GM18505 (cell line): ENCODE results near the gene DPP7.
"Not testable (repeated sequence)": the region's sequence is repeated elsewhere in the genome, so short reads cannot be mapped to it uniquely, and the experiment has no call there.

Experiments used
- ATAC-seq: cut with Tn5 transposase; IDR thresholded peaks from one replicate; pipeline ENCODE4 v1.9.1; 2021; ENCODE audit not compliant: unreplicated experiment
- POLR2A ChIP-seq: IDR thresholded peaks from 4 replicates; pipeline ENCODE4 v1.6.1; 2011; ENCODE audit warnings: borderline replicate concordance; ENCODE audit not compliant: insufficient read depth, insufficient read length; ENCODE audit errors: extremely low read depth

Gene DPP7

DNA sequence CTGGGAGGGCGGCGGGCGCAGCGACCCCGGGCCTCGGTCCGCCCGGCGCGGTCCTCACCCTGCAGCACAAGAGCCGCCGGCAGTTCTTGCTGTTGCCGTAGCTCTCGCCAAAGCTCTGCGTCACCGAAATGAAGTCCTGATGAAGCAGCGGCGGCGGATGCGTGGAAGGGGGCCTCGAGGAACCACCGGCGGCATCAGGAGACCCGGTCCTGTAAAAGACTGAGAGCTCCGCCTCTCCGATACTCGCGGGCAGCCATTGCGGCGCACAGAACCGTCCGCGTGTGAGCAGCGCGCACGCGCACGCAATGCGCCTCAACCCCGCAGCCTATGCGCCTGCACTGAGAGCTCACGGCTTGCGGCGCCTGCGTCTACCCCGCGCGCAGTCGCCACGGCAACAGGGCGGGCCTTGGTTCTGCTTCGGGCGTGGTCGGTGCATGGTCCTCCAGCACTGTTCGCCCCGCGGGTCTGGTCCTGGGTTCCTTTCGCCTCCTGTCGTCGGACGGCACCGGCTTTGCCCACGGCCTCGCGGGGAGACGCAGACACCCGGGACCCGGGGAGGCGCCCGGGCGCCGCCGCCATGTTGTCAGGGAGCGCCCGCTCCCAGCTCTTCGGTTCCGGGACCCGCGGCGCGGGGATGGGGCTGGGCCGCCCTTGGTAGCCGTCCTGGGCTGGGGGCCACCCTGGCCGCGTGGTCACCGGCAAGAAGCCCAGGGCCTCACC, 15.1 kb upstream of the DPP7 start:
- peak; percentile 81 for ATAC-seq
- peak; percentile 85 for TF ChIP-seq POLR2A

DNA sequence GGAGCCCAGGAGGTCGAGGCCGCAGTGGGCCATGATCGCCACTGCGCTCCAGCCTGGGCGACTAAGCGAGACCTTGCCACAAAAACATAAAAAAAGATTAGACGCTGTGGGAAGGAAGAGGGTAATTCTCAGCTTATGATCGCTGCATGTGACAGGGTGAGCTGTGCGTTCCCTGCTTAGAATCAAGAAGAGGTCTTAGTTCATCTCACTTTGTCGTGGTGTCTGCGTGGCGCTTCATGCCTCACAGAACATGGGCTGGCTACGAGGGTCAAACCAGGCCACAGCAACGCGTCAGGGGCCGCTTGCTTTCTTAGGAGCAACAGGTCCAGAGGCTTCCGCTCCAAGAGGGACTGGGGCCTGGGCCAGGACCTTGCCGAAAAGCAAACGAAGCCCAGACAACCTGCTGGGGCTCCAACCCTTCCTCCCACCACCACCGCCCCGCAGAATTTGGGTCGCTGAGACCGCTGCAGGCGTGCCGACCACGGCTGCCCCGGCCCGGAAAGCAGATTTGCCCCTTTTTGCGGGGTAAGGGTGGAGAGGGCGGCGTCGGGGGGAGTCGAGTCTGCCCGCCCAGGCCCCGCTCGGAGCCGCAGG, 14.4 kb upstream of the DPP7 start:
- no peak for TF ChIP-seq POLR2A
- ATAC-seq, result peak; percentile 21

DNA sequence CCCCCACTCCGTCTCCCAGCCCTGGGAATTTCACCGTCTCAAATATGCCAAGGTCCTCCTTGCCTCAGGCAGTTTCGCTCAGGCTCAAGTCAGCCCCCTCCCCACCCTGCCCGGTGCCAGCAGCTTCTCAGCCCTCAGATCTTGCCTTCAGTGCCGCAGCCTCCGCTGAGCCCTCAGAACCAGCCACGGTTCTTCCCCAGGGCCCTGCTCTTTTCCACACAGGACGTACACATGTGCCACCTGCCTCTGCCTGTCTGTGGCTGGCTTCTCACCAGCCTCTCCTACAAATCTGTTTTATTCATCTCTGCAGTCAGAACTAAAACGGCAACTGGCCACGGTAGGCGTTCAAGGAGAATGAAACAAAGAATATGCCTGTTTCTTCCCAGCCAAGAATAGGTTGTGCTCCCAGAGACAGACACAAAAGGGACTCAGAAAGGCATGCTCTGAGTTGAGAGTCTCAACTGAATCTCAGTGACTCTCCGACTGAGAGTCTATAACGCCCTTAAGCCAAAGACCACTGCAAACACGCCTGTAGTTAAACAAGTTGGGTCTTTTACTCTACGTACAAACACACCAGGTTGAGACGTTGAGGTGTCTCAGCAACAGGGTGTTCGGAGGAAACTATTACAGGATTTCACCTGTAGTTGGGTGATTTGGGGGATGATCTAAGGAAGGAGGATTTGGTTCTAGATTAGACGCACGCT, 13.8 kb upstream of the DPP7 start:
- TF ChIP-seq POLR2A, result no peak

DNA sequence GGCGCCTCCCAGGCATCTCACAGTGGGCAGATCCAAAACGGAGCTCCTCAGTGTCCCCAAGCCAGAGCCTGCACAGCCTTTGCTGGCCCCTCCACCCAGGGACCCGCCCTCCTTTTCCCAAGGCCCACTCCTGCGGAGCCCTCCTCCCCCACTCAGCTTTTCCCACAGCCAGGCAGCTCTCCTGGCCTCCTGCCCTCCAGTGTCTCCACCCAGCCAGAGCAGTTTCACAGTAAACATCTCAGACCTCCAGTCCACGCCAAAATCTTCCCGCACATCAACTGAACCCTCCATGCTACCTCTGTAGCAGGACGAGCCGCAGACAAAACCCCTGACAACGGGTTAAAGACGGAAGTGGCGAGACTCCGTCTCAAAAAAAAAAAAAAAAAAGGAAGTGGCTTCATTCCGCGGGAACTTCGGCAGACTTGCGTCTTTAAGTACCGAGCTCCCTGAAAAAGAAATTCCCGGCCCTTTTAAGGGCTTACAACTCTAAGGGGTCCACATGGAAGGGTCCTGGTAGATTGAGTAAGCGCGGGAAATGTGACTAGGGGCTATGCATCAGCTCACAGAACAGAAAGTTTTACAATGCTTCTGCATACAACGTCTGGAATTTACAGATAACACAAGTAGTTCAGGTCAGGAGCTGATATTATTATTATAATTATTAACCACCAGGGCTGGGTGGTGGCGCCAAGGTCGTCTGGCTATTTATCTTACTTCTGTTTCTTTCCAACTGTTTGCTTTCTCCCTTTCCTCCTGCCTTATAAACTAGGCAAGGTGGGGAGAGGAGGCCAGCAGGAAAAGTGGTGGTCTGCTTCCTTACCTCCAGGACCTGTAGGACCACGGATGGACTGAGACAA, 13.0 kb upstream of the DPP7 start:
- no peak for TF ChIP-seq POLR2A
- ATAC-seq, result no peak

More for the DNA sequence above, 13.8 kb upstream of the DPP7 start:
- ATAC-seq, result no peak

DNA sequence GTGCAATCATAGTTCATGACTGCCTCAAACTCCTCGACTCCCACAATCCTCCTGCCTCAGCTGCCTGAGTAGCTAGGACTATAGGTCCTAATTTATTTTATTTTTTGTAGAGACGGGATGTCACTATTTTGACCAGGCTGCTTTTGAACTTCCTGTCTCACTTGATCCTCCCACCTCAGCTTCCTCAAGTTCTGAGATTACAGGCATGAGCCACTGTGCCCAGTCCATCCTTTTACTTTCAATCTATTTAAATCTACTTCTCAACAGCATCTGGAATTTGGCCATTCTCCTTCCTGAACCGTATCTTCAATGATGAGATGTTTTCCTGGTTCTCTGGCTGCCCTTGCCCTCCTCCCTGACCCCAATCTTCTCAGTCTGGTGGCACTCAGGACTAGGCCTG, 12.3 kb upstream of the DPP7 start:
- ATAC-seq, result no peak
- TF ChIP-seq POLR2A, result no peak

DNA sequence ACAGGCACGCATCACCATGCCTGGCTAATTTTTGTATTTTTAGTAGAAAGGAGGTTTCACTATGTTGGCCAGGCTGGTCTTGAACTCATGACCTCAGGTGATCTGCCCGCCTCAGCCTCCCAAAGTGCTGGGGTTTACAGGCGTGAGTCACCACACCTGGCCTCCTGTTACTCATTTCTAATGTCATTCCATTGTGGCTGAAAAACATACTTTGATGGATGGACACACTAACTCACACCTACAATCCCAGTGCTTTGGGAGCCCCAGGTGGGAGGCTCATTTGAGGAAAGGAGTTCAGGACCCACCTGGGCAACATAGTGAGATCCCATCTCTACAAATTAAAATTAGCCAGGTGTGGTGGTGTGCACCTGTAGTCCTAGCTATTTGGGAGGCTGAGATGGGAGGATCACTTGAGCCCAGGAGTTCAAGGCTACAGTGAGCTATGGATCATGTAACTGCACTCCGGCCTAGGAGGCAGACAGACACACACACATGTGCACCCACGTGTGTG, 9.5 kb upstream of the DPP7 start:
- not testable (repeated sequence) for ATAC-seq

DNA sequence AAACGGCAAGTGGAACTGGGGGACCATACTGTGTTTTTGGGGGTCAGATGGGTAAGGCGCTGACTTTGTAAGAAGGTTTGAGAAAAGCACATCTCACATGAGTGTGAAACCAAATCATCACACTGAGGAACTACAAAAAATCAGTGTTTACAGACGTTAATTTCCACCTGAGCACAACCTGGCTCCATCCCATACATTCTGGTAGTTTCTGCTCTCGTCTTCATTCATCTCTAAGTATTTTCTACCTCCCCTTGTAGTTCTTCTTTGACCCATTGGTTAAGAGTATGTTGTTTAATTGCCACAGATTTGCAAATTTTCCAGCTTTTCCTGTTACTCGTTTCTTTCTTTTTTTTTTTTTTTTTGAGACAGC, 8.9 kb upstream of the DPP7 start:
- no peak for ATAC-seq
- TF ChIP-seq POLR2A, result no peak

DNA sequence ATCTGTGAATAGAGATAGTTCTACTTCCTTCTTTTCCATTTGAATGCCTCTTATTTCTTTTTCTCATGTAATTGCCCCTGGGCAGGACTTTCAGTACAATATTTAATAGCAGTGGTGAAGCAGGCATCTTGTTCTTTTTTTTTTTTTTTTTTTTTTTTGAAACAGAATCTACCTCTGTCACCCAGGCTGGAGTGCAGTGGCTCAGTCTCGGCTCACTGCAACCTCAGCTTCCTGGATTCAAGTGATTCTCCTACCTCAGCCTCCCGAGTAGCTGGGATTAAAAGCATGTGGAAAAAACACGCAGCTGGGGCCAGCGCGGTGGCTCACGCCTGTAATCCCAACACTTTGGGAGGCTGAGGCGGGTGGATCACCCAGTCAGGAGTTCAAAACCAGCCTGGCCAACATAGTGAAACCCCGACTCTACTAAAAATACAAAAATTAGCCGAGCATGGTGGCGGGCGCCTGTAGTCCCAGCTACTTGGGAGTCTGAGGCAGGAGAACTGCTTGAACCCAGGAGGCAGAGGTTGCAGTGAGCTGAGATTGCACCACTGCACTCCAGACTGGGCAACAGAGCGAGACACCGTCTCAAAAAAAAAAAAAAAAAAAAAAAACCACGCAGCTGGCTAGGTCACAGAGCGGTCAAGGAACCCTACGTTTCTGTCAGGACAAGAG, 8.4 kb upstream of the DPP7 start:
- not testable (repeated sequence) for ATAC-seq

DNA sequence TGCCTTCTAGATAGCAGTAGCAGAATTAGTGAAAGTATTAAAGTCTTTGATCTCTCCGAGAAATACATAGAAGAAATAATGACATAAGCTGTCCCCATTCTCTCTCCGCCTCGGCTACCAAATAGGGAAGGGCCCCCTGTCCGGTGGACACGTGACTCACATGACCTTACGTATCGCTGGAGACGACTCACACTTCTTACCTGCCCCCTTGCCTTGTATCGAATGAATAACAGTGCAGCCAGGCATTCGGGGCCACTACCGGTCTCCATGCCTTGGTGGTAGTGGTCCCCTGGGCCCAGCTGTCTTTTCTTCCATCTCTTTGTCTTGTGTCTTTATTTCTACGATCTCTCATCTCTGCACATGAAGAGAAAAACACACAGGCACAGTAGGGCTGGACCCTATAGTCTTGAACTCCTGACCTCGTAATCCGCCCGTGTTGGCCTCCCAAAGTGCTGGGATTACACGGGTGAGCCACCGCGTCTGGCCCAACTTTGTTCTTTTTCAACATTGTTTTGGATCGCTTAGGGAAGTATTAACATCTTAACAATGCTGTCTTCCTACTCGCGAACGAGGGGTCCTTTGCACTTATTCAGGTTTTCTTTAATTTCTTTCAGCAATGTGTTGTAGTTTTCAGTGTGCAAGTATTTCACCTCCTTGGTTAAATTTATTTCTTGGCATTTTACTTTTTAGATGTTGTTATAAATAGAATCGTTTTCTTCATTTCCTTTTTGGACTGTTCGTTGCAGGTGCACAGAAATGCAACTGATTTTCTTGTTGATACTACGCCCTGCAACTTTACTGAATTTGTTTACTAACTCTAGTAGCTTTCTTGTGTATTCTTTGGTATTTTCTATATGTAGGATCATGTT, 7.6 kb upstream of the DPP7 start:
- ATAC-seq, result not testable (repeated sequence)

DNA sequence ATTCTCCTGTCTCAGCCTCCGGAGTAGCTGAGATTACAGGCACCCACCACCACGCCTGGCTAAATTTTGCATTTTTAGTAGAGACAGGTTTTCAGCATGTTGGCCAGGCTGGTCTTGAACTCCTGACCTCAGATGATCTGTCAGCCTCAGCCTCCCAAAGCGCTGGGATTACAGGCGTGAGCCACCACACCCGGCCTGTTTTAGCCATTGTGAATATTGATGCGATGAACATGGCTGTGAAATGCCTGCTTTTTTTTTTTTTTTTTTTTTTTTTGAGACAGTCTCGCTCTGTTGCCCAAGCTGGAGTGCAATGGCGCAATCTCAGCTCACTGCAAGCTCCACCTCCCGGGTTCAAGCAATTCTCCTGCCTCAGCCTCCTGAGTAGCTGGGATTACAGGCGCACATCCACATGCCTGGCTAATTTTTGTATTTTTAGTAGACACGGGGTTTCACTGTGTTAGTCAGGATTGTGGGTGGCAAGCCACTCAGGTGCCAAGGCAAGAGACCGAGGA, 3.6 kb upstream of the DPP7 start:
- not testable (repeated sequence) for ATAC-seq

DNA sequence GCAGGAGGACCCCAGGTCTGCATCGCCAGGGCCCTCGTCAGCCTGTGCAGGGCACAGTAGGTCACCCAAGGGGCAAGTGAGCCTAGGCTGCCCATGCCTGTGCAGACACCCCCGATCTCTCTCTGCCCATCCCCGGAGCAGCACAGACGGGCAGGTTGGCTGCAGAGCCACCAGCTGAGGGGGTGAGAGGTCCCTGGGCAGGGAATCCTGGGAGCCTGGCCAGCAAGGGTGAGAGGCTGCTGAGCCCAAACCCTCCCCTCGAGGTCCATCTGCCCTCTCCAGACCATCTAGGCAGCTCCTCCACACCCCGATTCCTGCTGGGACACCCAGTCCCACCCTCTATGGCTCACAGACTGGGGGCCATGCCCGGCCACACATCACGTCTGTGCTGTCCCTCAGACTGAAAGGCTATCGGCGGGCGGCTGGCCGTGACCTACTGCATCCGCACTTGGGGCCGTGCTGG, 2.8 kb upstream of the DPP7 start:
- no peak for TF ChIP-seq POLR2A
- ATAC-seq, result no peak

DNA sequence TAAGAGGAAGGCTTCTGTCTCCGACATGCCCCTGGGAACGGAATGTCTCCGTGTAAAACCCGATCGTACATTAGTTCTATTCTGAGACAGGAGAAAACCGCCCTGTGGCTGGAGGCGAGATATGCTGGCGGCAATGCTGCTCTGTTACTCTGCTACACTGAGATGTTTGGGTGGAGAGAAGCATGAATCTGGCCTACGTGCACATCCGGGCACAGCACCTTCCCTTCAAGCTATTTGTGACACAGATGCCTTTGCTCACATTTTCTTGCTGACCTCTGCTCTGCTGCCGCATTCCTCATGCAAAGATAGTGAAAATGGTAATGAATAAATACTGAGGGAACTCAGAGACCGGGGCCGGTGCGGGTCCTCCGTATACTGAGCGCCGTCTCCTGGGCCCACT, 2.2 kb upstream of the DPP7 start:
- TF ChIP-seq POLR2A, result no peak

DNA sequence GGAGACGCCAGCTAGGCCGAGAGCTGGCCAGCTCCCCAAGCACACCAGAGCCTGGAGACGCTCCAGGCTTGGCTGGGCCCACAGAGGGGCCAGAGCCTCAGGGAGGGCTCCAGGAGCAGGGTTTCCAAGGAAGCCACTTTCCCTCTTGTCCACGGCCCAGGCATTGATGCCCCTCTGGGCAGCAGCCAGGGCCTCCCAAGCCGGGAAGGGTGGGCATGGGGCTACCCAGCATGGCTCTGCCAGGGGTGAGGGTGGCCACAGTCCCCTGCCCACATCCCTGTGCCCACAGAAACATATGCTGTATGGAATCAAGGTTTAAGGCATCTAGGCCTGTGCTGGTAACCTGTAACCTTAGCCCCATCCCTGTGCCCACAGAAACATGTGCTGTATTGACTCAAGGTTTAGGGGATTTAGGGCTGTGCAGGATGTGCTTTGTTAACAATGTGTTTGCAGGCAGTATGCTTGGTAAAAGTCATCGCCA, 1.5 kb upstream of the DPP7 start:
- ATAC-seq, result no peak
- no peak for TF ChIP-seq POLR2A

More for the DNA sequence above, 2.2 kb upstream of the DPP7 start:
- no peak for ATAC-seq
